ENCODE data around the gene GCGR. TPM values are rescaled to one million over a fixed set of nuclear protein-coding genes. Genes with fewer than 3 reads are reported as not detected.

The GCGR gene
- polyA plus RNA-seq, 1 donor from 2014 or later, result not detected

- Histone ChIP-seq H3K27me3 (ENCODE audit: insufficient read depth, low read depth, low read length) (no peaks in the 10 kb centered on the region), H3K9ac (ENCODE audit: low read length) (no peak overlapping the region), H3F3A (ENCODE audit: insufficient read depth, low read length, poor library complexity, severe bottlenecking) (no peaks in the 10 kb centered on the region), H3K4me3 (ENCODE audit: low read length) (no peak overlapping the region), H3K27ac (ENCODE audit: low read length) (no peak overlapping the region), H3K9me3 (ENCODE audit: low read length) (no peaks in the 10 kb centered on the region), H3K4me2 (ENCODE audit: low read length) (no peak overlapping the region), H3K36me3 (ENCODE audit: insufficient read depth, low read length) (no peaks in the 10 kb centered on the region), H3K79me2 (replicated peaks; ENCODE audit: insufficient read depth, low read length) (no peaks in the 10 kb centered on the region), H4K20me1 (ENCODE audit: insufficient read depth) (no peaks in the 10 kb centered on the region), H2AFZ (ENCODE audit: low read depth, low read length) (no peak overlapping the region), H3K9me2 (ENCODE audit: insufficient read depth, low read length) (no peaks in the 10 kb centered on the region)
- TF ChIP-seq EZH2 (IDR thresholded peaks at IDR 0.05; ENCODE audit: borderline replicate concordance, insufficient read depth, low read length, poor library complexity, severe bottlenecking) (no peak), SMC3 (conservative IDR thresholded peaks at IDR 0.05; ENCODE audit: poor library complexity) (no peak), MXI1 (conservative IDR thresholded peaks at IDR 0.05; ENCODE audit: poor library complexity, severe bottlenecking) (no peak), EP300 (conservative IDR thresholded peaks at IDR 0.05; ENCODE audit: poor library complexity, severe bottlenecking) (no peak), RAD21 (conservative IDR thresholded peaks at IDR 0.05) (no peak), POLR2AphosphoS5 (IDR thresholded peaks at IDR 0.05) (no peak), TAF1 (IDR thresholded peaks at IDR 0.05; ENCODE audit: low read depth) (no peak)
- TF ChIP-seq, protein P1, sequence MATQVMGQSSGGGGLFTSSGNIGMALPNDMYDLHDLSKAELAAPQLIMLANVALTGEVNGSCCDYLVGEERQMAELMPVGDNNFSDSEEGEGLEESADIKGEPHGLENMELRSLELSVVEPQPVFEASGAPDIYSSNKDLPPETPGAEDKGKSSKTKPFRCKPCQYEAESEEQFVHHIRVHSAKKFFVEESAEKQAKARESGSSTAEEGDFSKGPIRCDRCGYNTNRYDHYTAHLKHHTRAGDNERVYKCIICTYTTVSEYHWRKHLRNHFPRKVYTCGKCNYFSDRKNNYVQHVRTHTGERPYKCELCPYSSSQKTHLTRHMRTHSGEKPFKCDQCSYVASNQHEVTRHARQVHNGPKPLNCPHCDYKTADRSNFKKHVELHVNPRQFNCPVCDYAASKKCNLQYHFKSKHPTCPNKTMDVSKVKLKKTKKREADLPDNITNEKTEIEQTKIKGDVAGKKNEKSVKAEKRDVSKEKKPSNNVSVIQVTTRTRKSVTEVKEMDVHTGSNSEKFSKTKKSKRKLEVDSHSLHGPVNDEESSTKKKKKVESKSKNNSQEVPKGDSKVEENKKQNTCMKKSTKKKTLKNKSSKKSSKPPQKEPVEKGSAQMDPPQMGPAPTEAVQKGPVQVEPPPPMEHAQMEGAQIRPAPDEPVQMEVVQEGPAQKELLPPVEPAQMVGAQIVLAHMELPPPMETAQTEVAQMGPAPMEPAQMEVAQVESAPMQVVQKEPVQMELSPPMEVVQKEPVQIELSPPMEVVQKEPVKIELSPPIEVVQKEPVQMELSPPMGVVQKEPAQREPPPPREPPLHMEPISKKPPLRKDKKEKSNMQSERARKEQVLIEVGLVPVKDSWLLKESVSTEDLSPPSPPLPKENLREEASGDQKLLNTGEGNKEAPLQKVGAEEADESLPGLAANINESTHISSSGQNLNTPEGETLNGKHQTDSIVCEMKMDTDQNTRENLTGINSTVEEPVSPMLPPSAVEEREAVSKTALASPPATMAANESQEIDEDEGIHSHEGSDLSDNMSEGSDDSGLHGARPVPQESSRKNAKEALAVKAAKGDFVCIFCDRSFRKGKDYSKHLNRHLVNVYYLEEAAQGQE (IDR thresholded peaks at IDR 0.05; ENCODE audit: borderline replicate concordance), result no peak
- TF ChIP-seq, protein P2, sequence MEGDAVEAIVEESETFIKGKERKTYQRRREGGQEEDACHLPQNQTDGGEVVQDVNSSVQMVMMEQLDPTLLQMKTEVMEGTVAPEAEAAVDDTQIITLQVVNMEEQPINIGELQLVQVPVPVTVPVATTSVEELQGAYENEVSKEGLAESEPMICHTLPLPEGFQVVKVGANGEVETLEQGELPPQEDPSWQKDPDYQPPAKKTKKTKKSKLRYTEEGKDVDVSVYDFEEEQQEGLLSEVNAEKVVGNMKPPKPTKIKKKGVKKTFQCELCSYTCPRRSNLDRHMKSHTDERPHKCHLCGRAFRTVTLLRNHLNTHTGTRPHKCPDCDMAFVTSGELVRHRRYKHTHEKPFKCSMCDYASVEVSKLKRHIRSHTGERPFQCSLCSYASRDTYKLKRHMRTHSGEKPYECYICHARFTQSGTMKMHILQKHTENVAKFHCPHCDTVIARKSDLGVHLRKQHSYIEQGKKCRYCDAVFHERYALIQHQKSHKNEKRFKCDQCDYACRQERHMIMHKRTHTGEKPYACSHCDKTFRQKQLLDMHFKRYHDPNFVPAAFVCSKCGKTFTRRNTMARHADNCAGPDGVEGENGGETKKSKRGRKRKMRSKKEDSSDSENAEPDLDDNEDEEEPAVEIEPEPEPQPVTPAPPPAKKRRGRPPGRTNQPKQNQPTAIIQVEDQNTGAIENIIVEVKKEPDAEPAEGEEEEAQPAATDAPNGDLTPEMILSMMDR (IDR thresholded peaks at IDR 0.05; ENCODE audit: poor library complexity, severe bottlenecking), result no peak
Observed at GRCh38 chr17:81845881-81846742, 42.2 kb downstream of the GCGR start.

DNA sequence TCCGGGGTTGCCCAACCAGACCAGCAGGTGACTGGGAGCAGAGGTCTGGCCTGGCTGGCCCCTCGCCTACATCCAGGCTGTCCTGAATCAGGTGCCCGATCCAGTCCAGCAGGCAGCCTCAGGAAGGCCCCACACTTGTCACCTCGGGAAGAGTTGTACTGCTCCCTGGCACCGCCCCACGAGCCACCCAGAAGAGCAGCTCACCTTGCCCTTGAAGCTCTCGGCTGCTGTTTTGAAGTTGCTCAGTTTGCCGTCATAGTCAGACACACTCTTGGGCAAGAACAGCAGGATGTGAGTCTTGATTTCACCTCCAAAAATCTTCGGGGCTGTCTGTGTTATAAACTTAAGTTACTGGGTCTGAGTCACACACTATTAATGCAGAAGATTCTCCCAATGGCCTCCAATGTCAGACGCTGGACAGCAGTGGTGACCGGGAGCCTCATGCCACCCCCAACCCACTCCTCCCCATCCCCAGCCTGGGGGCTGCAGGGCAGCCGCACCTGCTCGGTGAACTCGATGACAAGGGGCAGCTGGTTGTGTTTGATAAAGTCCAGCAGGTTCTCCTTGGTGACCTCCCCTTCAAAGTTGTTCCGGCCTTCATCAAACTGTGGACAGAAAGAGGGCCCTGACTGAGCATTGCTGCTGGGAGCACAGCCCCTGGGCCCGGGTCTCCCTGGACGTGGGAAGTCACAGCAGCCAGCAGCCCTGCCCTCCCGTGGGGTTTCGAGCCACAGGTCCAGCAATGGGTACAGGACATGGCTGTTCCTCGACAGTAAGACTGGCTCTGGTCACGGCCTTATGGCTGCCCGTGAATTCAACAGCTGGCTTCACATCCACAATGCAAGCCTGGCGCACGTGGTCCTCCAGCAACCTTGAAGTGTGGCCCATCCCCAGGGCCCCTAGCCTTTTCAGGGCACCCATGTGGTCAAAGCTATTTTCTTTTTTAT is 43.1 kb downstream of the GCGR start:
- Histone ChIP-seq H4K20me1 (ENCODE audit: insufficient read depth) (no peaks in the 10 kb centered on the region), H3K9ac (ENCODE audit: low read length) (no peak overlapping the region), H3K9me2 (ENCODE audit: insufficient read depth, low read length) (no peaks in the 10 kb centered on the region), H2AFZ (ENCODE audit: low read depth, low read length) (no peak overlapping the region), H3K4me2 (ENCODE audit: low read length) (no peak overlapping the region), H3K79me2 (replicated peaks; ENCODE audit: insufficient read depth, low read length) (no peaks in the 10 kb centered on the region), H3K36me3 (ENCODE audit: insufficient read depth, low read length) (peaks cover 4% of the 10 kb centered on the region), H3K27ac (ENCODE audit: low read length) (no peak overlapping the region), H3K9me3 (ENCODE audit: low read length) (no peaks in the 10 kb centered on the region), H3K27me3 (ENCODE audit: insufficient read depth, low read depth, low read length) (no peaks in the 10 kb centered on the region), H3F3A (ENCODE audit: insufficient read depth, low read length, poor library complexity, severe bottlenecking) (no peaks in the 10 kb centered on the region), H3K4me3 (ENCODE audit: low read length) (no peak overlapping the region)
- TF ChIP-seq EP300 (conservative IDR thresholded peaks at IDR 0.05; ENCODE audit: poor library complexity, severe bottlenecking) (no peak), MXI1 (conservative IDR thresholded peaks at IDR 0.05; ENCODE audit: poor library complexity, severe bottlenecking) (no peak)
